Measurements from ENCODE around the gene IPO11.
"Not testable (repeated sequence)": the region's sequence is repeated elsewhere in the genome, so short reads cannot be mapped to it uniquely, and the experiment has no call there.

The IPO11 gene

GRCh38 chr5:62514510-62515119 is 102.1 kb downstream of the IPO11 start:
- no peak for DNase-seq (ENCODE audit: low spot score)

GRCh38 chr5:62520812-62521211 is 108.2 kb downstream of the IPO11 start:
- DNase-seq (ENCODE audit: low spot score), result not testable (repeated sequence)

- DNase-seq (ENCODE audit: low spot score), result no peak
Measured at GRCh38 chr5:62521319-62521718, 108.8 kb downstream of the IPO11 start.

- DNase-seq (ENCODE audit: low spot score), result no peak
Measured at GRCh38 chr5:62522811-62523210, 110.2 kb downstream of the IPO11 start.

GRCh38 chr5:62533597-62533996 is 121.0 kb downstream of the IPO11 start:
- no peak for DNase-seq (ENCODE audit: low spot score)

GRCh38 chr5:62534461-62535236 is 122.1 kb downstream of the IPO11 start:
- DNase-seq (ENCODE audit: low spot score), result no peak

- DNase-seq (ENCODE audit: low spot score), result no peak
Measured at GRCh38 chr5:62536232-62536631, 123.7 kb downstream of the IPO11 start.

GRCh38 chr5:62536783-62537182 is 124.2 kb downstream of the IPO11 start:
- DNase-seq (ENCODE audit: low spot score), result no peak

- peak; percentile 75 for DNase-seq (ENCODE audit: low spot score)
Measured at GRCh38 chr5:62538017-62538942, 125.7 kb downstream of the IPO11 start.

- no peak for DNase-seq (ENCODE audit: low spot score)
Measured at GRCh38 chr5:62542720-62543119, 130.2 kb downstream of the IPO11 start.

GRCh38 chr5:62547945-62548630 is 135.5 kb downstream of the IPO11 start:
- no peak for DNase-seq (ENCODE audit: low spot score)

GRCh38 chr5:62550103-62550502 is 137.5 kb downstream of the IPO11 start:
- no peak for DNase-seq (ENCODE audit: low spot score)

GRCh38 chr5:62555930-62556329 is 143.4 kb downstream of the IPO11 start:
- no peak for DNase-seq (ENCODE audit: low spot score)

GRCh38 chr5:62558941-62559340 is 146.4 kb downstream of the IPO11 start:
- DNase-seq (ENCODE audit: low spot score), result no peak

GRCh38 chr5:62560786-62561185 is 148.2 kb downstream of the IPO11 start:
- DNase-seq (ENCODE audit: low spot score), result no peak

- no peak for DNase-seq (ENCODE audit: low spot score)
Measured at GRCh38 chr5:62561896-62562295, 149.3 kb downstream of the IPO11 start.

- no peak for DNase-seq (ENCODE audit: low spot score)
Measured at GRCh38 chr5:62562867-62563266, 150.3 kb downstream of the IPO11 start.

- no peak for DNase-seq (ENCODE audit: low spot score)
Measured at GRCh38 chr5:62564101-62564500, 151.5 kb downstream of the IPO11 start.

GRCh38 chr5:62565740-62566139 is 153.2 kb downstream of the IPO11 start:
- not testable (repeated sequence) for DNase-seq (ENCODE audit: low spot score)

- DNase-seq (ENCODE audit: low spot score), result no peak
Measured at GRCh38 chr5:62568143-62568542, 155.6 kb downstream of the IPO11 start.

- no peak for DNase-seq (ENCODE audit: low spot score)
Measured at GRCh38 chr5:62568800-62569432, 156.4 kb downstream of the IPO11 start.

GRCh38 chr5:62569470-62569869 is 156.9 kb downstream of the IPO11 start:
- DNase-seq (ENCODE audit: low spot score), result no peak
